Mesendoderm (in vitro differentiated cells): ENCODE results near the gene SCD5.

Experiments used
- DNase-seq: peaks from one replicate; pipeline ENCODE4 v3.0.0; 2013
- H2AK5ac ChIP-seq: 2 replicates; pipeline ENCODE4 v1.6.1; 2013; ENCODE audit warnings: low read length, inconsistent platforms
- H2BK120ac ChIP-seq: 2 replicates; pipeline ENCODE4 v1.6.1; 2013; ENCODE audit warnings: low read depth, mild to moderate bottlenecking, low read length, moderate library complexity, mixed read lengths
- H2BK15ac ChIP-seq: replicated peaks from 2 replicates; pipeline ENCODE4 v1.6.1; 2013; ENCODE audit warnings: low read depth, mild to moderate bottlenecking, moderate library complexity
- H2BK5ac ChIP-seq: 2 replicates; pipeline ENCODE4 v1.6.1; 2013; ENCODE audit warnings: low read length, inconsistent platforms
- H3K18ac ChIP-seq: 2 replicates; pipeline ENCODE4 v1.6.1; 2013; ENCODE audit warnings: mild to moderate bottlenecking, low read length, mixed read lengths
- H3K23ac ChIP-seq: one replicate; pipeline ENCODE4 v1.6.1; 2013; ENCODE audit warnings: low read length
- H3K27ac ChIP-seq: 2 replicates; pipeline ENCODE4 v1.5.1; 2013; ENCODE audit warnings: low read depth, mild to moderate bottlenecking, inconsistent platforms, low read length, moderate library complexity
- H3K27me3 ChIP-seq: 2 replicates; pipeline ENCODE4 v1.6.1; 2013; ENCODE audit warnings: low read length, control low read depth, mild to moderate bottlenecking, inconsistent platforms; ENCODE audit not compliant: insufficient read depth, poor library complexity
- H3K36me3 ChIP-seq: 2 replicates; pipeline ENCODE4 v1.6.1; 2013; ENCODE audit warnings: low read length, inconsistent platforms; ENCODE audit not compliant: control insufficient read depth, insufficient read depth
- H3K4ac ChIP-seq: one replicate; pipeline ENCODE4 v1.6.1; 2013; ENCODE audit warnings: low read depth, mild to moderate bottlenecking, low read length, moderate library complexity
- H3K4me1 ChIP-seq: 2 replicates; pipeline ENCODE4 v1.6.1; 2013; ENCODE audit warnings: low read depth, low read length, inconsistent platforms; ENCODE audit not compliant: control insufficient read depth
- H3K4me2 ChIP-seq: 2 replicates; pipeline ENCODE4 v1.6.1; 2013; ENCODE audit warnings: low read length
- H3K4me3 ChIP-seq: 2 replicates; pipeline ENCODE4 v1.5.1; 2013; ENCODE audit warnings: mild to moderate bottlenecking, low read length
- H3K56ac ChIP-seq: one replicate; pipeline ENCODE4 v1.6.1; 2013; ENCODE audit warnings: low read length
- H3K79me1 ChIP-seq: 2 replicates; pipeline ENCODE4 v1.6.1; 2013; ENCODE audit warnings: low read length, inconsistent platforms
- H3K79me2 ChIP-seq: 2 replicates; pipeline ENCODE4 v1.6.1; 2013; ENCODE audit warnings: mild to moderate bottlenecking, low read length; ENCODE audit not compliant: control insufficient read depth, insufficient read depth
- H3K9ac ChIP-seq: 2 replicates; pipeline ENCODE4 v1.6.1; 2013; ENCODE audit warnings: low read length, inconsistent platforms
- H4K5ac ChIP-seq: one replicate; pipeline ENCODE4 v1.6.1; 2013; ENCODE audit warnings: low read length
- H4K8ac ChIP-seq: one replicate; pipeline ENCODE4 v1.6.1; 2013; ENCODE audit warnings: low read depth, mild to moderate bottlenecking, control low read depth, low read length, moderate library complexity
- WGBS: extraction: QIAGEN DNeasy Blood & Tissue Kit; methylation state at CpG from one replicate; pipeline ENCODE4 v1.1.7; 2013; ENCODE audit warnings: low lambda C conversion rate, missing lambda C conversion rate; ENCODE audit not compliant: insufficient coverage; ENCODE audit errors: extremely low coverage; 5-methylcytosine and 5-hydroxymethylcytosine counted together

SCD5 gene

GRCh38 chr4:82814034-82814433 is 15.4 kb upstream of the SCD5 start:
- no peak overlapping the region for H3K9ac ChIP-seq

DNA sequence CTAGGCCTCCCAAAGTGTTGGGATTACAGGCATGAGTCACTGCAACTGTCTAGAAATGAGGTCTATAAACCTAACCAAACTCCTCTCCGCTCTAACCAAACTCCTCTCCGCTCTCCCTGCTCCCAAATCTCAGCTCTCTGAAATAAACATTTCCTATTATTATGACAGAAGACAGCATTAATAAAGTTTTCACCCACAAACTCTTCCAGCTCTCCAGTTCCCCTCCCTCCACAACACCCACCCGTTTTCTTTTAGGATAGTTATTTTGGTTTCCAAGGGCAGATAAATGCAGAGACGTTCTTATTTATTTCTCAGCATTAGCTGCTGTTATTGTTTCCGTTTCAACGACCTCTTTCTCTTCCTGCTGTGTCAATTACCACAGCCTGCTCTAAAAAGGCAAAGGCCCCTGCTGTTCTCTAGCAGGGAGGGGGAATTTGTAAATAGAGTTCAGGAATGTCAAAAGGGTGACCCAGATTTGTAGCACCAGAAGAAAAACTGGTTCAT is 13.3 kb upstream of the SCD5 start:
- no peak overlapping the region for H2BK120ac ChIP-seq
- peaks cover 3% of the 10 kb centered on the region for H3K4me1 ChIP-seq
- H4K8ac ChIP-seq, result no peak overlapping the region
- peak; percentile 82 for DNase-seq
- H2BK5ac ChIP-seq, result no peak overlapping the region
- H3K4ac ChIP-seq, result no peak overlapping the region
- no peak overlapping the region for H2BK15ac ChIP-seq
- H3K79me1 ChIP-seq, result no peaks in the 10 kb centered on the region
- no peak overlapping the region for H2AK5ac ChIP-seq
- no peaks in the 10 kb centered on the region for H3K36me3 ChIP-seq
- H3K27me3 ChIP-seq, result no peaks in the 10 kb centered on the region
- H3K56ac ChIP-seq, result no peak overlapping the region
- no peak overlapping the region for H3K9ac ChIP-seq
- H3K23ac ChIP-seq, result no peak overlapping the region
- peak overlapping the region; percentile 68 for H3K18ac ChIP-seq
- H4K5ac ChIP-seq, result no peak overlapping the region
- H3K4me3 ChIP-seq, result no peak overlapping the region
- no peak overlapping the region for H3K27ac ChIP-seq
- H3K4me2 ChIP-seq, result no peak overlapping the region
- no CpG with 5 or more reads among the region's 6 CpGs for WGBS
- no peaks in the 10 kb centered on the region for H3K79me2 ChIP-seq

More at GRCh38 chr4:82814034-82814433, 15.4 kb upstream of the SCD5 start:
- Histone ChIP-seq H3K27ac (no peak overlapping the region), H2BK15ac (no peak overlapping the region), H3K79me2 (no peaks in the 10 kb centered on the region), H3K4ac (no peak overlapping the region), H3K4me1 (peaks cover 3% of the 10 kb centered on the region), H3K18ac (no peak overlapping the region), H3K4me3 (no peak overlapping the region), H4K8ac (no peak overlapping the region), H3K36me3 (peaks cover 3% of the 10 kb centered on the region), H2AK5ac (no peak overlapping the region), H3K79me1 (no peaks in the 10 kb centered on the region), H3K23ac (no peak overlapping the region), H4K5ac (no peak overlapping the region), H2BK5ac (no peak overlapping the region), H3K4me2 (no peak overlapping the region), H3K56ac (no peak overlapping the region), H2BK120ac (no peak overlapping the region), H3K27me3 (no peaks in the 10 kb centered on the region)
- no peak for DNase-seq
- no CpG with 5 or more reads among the region's 1 CpG for WGBS

- no peak overlapping the region for H3K27ac ChIP-seq
- no peaks in the 10 kb centered on the region for H3K79me2 ChIP-seq
- H2BK5ac ChIP-seq, result no peak overlapping the region
- H3K9ac ChIP-seq, result no peak overlapping the region
- WGBS, result no CpG with 5 or more reads among the region's 1 CpG
- no peak overlapping the region for H4K5ac ChIP-seq
- H3K36me3 ChIP-seq, result no peaks in the 10 kb centered on the region
- no peak overlapping the region for H2BK15ac ChIP-seq
- no peak overlapping the region for H3K4me2 ChIP-seq
- H3K79me1 ChIP-seq, result no peaks in the 10 kb centered on the region
- peaks cover 3% of the 10 kb centered on the region for H3K4me1 ChIP-seq
- no peak overlapping the region for H3K23ac ChIP-seq
- no peak overlapping the region for H2BK120ac ChIP-seq
- H3K27me3 ChIP-seq, result no peaks in the 10 kb centered on the region
- no peak overlapping the region for H3K4me3 ChIP-seq
- DNase-seq, result no peak
- H3K4ac ChIP-seq, result no peak overlapping the region
- no peak overlapping the region for H3K56ac ChIP-seq
- no peak overlapping the region for H3K18ac ChIP-seq
- no peak overlapping the region for H4K8ac ChIP-seq
- no peak overlapping the region for H2AK5ac ChIP-seq
Measured at GRCh38 chr4:82811392-82811791, 12.8 kb upstream of the SCD5 start.

- Histone ChIP-seq H3K56ac (no peak overlapping the region), H3K27ac (no peak overlapping the region), H3K4me2 (no peak overlapping the region), H2BK120ac (no peak overlapping the region), H3K4me3 (no peak overlapping the region), H4K8ac (no peak overlapping the region), H4K5ac (no peak overlapping the region), H2AK5ac (no peak overlapping the region), H3K23ac (no peak overlapping the region), H3K79me1 (no peaks in the 10 kb centered on the region), H3K18ac (no peak overlapping the region), H3K4ac (no peak overlapping the region), H3K79me2 (no peaks in the 10 kb centered on the region), H3K27me3 (no peaks in the 10 kb centered on the region), H3K36me3 (no peaks in the 10 kb centered on the region), H2BK5ac (no peak overlapping the region), H3K4me1 (peaks cover 3% of the 10 kb centered on the region), H2BK15ac (no peak overlapping the region), H3K9ac (no peak overlapping the region)
- no CpG with 5 or more reads among the region's 4 CpGs for whole genome bisulfite sequencing
- no peak for DNase-seq
Measured at GRCh38 chr4:82810176-82810575, 11.6 kb upstream of the SCD5 start.

GRCh38 chr4:82809619-82810018 is 11.0 kb upstream of the SCD5 start:
- peaks cover 3% of the 10 kb centered on the region for H3K4me1 ChIP-seq
- H2AK5ac ChIP-seq, result no peak overlapping the region
- peaks cover 1% of the 10 kb centered on the region for H3K27me3 ChIP-seq
- no peak overlapping the region for H3K4me3 ChIP-seq
- H3K9ac ChIP-seq, result no peak overlapping the region
- H3K27ac ChIP-seq, result no peak overlapping the region
- no peak overlapping the region for H2BK5ac ChIP-seq
- no peak overlapping the region for H3K56ac ChIP-seq
- no peak overlapping the region for H4K5ac ChIP-seq
- no peak overlapping the region for H3K18ac ChIP-seq
- H3K79me2 ChIP-seq, result no peaks in the 10 kb centered on the region
- H3K4ac ChIP-seq, result no peak overlapping the region
- no peak overlapping the region for H2BK120ac ChIP-seq
- no peak overlapping the region for H4K8ac ChIP-seq
- H3K4me2 ChIP-seq, result no peak overlapping the region
- H3K23ac ChIP-seq, result no peak overlapping the region
- H3K36me3 ChIP-seq, result no peaks in the 10 kb centered on the region
- no peaks in the 10 kb centered on the region for H3K79me1 ChIP-seq
- no peak overlapping the region for H2BK15ac ChIP-seq
- DNase-seq, result no peak

DNA sequence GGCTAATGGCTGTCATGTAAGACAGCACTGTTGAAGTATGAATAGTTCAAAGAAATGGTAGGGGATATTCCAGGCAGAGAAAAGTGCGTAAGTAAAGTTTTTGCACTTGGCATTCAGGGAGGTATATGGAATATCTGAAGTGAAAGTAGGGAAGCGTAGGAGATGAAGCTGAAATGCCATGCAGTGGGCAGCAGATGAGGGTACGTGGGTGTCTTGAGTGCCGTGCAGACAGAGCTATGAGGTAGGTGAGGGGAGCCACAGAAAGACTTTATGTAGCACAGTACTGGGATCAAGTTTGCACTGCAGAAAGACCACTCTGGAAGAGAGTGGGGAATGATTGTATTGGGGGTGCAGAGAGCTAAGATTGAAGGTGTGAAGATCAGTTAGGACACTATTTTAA is 5.2 kb upstream of the SCD5 start:
- Histone ChIP-seq H2AK5ac (no peak overlapping the region), H3K36me3 (no peaks in the 10 kb centered on the region), H3K79me1 (no peaks in the 10 kb centered on the region), H2BK5ac (no peak overlapping the region), H3K4ac (no peak overlapping the region), H3K4me2 (no peak overlapping the region), H3K9ac (no peak overlapping the region), H2BK120ac (no peak overlapping the region), H3K18ac (no peak overlapping the region), H4K8ac (no peak overlapping the region), H3K4me1 (peaks cover 2% of the 10 kb centered on the region), H2BK15ac (no peak overlapping the region), H4K5ac (no peak overlapping the region), H3K27ac (no peak overlapping the region), H3K4me3 (no peak overlapping the region), H3K27me3 (peaks cover 24% of the 10 kb centered on the region), H3K23ac (no peak overlapping the region), H3K79me2 (no peaks in the 10 kb centered on the region), H3K56ac (no peak overlapping the region)
- no CpG with 5 or more reads among the region's 4 CpGs for WGBS
- DNase-seq, result no peak
